NCI-H526 treated with DMSO at 0.1 percent for 48 hours (cell line): ENCODE results near the gene ASAP2.

Source experiments
- DNase-seq: peaks from one replicate; lab custom pipeline; 2025; lab: John Stamatoyannopoulos, UW

The ASAP2 gene

DNA sequence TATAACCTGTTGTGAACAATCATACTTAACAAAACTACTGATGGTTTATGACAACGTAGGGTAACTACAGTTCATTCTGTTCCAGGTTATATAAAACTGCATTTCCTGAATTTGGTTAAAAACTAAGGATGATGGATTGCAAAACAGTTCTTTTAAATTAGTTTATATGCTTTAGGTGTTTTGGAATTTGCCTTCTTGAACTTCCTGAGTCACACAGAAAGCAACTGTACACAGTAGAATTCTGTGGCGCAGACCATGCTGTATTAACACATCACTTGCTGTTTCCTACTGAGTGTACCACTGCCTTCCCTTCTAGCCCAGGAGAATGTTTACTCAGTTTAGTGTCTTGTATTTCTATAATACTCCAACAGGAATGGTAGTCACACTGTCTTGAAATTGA, 197.3 kb downstream of the ASAP2 start:
- no peak for DNase-seq

DNA sequence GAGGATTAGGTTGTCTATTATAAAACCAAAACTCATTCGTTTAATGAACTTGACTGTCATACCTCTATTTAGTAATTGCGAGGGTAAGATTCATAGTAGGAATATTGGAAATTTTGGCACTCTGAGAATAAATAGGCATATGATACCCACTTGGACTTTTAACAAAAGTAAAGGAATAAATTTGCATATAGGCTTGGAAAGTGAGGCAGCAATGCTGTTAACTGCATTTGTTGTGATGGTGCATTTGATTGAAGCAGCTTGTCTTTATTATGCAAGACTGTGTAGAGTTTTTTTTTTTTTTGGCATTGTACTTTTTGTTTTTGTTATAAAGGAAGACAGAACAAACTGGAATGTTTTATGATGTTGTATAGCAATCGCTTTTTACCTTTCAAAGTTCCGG, 197.8 kb downstream of the ASAP2 start:
- no peak for DNase-seq

DNA sequence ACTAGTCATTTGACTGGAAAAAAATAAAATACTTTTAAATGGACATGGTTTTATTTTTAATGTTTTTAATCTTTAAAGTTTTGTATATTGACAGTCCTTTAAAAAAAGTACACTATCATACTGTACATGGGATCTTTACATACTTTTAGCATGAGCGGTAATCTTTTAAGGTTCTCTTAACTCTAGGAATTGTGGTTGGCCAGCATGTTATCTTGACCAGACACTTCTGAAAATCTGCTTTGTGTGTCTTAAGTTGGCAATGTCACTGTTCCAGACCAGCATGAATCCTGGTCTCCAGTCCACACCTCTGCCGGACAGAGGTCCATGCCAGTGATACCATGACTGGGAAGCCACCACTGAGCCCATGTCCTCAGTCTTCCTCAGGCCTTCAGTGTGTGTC, 199.0 kb downstream of the ASAP2 start:
- no peak for DNase-seq

DNA sequence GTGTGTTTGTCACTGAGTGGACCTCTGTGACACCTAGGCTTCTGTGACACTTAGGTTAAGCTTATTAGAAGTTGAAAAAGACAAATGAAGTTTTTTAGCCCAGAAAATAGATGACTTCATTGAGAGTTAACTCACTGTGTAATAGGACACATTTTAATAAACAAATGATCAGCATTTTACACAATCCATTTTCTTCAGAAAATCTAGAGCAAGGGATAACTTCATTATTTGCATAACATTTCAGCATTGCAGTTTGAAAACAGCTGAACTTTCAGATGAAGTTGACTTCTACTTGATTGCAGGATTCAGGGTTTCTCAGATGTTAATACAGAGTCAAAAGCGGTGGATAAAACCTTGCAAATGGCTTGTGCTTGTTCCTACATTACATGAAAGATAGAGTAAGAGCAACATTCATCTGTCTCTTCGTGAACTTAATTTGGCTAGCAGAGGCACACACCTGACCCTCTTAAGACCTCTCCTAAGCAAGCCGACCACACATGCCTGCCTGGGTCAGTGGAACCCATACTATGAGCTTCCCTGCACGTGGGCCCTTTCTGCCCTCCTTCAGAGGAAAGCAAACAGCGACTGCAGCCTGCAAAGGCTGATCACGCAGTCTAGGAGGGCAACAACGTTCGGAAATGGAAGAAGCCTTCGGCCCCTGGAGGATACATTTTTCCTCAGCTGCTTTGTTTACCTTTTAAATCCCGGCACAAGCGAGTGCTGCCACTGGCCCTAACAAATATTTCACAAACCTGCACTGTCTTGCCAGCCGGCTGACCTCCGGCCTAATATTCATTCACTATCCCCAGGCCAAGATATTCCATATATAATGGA, 200.1 kb downstream of the ASAP2 start:
- DNase-seq, result no peak

DNA sequence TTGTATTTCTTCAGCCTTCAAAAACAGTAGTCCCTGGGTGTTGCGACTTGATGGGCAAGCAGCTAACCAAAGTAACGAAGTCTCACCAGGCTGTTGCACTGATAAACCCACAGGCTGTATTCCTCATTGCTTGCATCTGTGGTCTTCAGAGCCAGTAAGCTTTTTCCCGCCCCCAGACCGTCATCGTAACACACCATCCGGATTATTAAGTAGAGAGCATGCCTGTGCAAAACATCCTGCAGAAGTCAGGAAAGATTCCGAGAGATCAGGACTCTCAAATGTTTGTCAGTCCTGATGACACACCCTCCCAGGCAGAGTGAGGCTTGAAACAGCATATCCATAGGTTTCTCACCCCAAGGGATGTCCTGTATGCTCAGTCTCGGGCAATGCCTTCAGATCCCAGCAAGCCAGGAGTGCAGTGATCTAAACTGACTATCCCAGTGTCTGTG, 200.8 kb downstream of the ASAP2 start:
- DNase-seq, result no peak

DNA sequence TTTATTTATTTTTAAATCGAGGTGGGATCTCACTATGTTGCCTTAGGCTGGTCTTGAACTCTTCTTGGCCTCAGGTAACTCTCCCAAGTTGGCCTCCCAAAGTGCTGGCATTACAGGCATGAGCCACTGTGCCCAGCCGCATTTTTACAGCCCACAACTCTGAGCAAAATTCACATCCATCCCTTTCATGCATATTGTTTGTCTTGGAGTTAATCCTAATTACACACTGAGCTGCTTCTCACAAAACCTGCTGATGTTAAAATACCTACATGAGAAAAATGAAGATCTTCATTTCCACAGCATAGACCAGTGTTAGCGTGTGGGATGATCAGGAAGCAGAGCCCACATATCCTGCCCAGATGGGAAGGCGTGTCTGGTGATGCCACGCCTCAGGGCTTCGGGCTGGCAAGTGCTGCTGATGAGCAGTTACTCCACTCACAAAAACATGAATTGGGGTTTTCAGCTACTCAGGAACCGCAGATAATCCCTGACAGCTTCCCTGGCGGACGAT, 202.1 kb downstream of the ASAP2 start:
- no peak for DNase-seq

DNA sequence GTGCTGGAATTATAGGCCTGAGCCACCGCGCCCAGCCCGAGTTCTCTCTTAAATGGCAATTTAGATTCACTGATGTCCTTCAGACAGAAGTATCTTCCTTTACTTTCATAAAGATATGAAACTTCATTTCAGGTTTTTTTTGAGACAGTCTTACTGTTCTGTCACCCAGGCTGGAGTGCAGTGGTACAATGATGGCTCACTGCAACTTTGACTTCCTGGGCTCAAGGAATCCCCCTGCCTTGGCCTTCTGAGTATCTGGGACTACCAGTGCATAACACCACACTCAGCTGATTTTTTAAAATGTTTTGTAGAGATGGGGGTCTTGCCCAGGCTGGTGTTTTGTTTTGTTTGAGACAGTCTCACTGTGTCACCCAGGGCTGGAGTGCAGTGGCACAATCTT, 203.5 kb downstream of the ASAP2 start:
- no peak for DNase-seq

DNA sequence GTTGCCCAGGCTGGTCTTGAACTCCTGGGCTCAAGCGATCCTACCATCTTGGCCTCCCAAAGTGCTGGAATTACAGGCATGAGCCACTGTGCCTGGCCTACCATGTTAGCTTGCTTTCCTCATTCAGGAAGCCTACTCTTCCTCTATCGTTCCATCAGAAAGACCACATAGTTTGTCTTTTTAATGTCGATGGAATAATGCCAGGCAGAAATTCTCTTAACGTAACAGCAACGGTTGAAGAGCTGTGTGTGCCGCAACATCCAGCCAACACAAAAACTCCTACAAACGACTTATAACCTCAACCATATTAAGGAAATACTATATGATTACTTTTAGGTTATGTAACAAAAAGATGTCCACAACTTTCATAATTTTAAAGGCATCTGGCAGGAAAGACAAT, 206.2 kb downstream of the ASAP2 start:
- DNase-seq, result no peak

DNA sequence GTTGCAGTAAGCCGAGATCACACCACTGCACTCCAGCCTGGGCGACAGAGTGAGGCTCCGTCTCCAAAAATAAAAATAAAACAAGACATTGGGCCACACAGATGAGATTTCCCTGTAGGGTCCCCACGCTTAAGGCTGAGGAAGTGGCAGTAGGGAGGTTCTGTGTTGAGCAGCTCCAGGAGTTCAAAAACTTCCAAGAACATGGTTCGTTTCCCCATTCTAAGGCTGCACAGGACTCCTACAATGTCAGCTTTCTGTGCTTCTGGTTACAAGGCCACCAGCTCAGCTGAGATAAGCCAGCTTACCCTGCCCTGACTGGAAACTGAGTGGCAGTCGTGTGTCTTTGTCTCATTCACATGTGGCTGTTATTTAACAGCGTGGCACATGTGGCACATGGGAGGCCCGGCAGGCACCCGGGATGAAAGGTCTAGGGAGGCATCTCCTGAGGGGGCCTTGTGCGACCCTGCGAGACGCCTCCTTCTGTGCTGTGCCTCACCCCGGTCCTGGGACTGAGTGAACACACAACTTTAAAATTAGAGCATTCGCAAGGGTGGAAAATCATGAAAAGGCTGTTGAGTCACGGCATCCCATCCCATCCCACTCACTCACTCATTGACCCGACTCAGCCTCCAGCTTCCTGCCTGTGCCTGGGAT, 209.0 kb downstream of the ASAP2 start:
- no peak for DNase-seq

DNA sequence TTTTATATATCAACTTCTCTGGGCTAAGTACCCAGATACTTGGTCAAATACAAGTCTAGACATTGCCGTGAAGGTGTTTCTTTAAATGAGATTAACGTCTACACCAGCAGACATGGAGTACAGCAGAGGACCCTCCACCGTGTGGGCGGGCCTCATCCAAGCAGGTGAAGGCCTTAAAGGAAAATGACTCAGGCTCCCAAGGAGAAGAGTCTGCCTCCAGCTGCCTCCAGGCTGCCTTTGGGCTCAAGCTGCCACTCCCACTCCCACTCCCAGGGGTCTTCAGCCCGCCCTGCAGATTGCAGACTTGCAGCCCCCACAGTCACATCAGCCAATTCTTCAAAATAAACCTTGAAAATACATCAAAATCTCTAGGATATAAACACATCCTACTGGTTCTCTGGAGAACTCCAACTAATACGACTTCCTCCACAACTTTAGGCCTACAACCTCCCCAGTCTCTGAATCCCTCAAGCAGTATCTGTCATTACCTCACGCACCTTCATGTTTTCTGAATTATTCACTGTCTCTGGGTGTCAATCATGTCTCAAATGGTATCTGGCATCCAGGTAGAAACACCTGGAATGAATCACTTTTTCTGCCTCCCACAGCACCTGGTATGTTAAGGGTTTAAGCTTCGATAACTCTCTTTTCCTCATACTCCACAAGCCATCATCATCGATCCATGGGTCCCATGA, 209.8 kb downstream of the ASAP2 start:
- no peak for DNase-seq

DNA sequence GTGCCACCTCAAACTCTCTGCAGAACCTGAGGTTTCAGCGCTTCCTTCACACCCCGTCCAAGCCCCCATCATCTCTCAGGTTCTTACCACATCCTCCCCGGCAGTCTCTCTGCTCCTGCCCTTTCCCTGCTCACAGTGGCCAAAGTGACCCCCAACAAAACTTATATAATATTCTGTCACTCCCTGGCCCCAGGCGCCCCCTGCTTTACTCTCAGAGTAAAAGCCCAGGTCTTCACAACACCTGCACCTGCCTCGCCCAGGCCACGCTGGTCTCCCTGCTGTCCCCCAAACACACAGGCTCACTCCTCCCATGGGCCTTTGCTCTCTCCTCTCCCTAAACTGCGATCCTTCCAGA, 210.3 kb downstream of the ASAP2 start:
- no peak for DNase-seq

DNA sequence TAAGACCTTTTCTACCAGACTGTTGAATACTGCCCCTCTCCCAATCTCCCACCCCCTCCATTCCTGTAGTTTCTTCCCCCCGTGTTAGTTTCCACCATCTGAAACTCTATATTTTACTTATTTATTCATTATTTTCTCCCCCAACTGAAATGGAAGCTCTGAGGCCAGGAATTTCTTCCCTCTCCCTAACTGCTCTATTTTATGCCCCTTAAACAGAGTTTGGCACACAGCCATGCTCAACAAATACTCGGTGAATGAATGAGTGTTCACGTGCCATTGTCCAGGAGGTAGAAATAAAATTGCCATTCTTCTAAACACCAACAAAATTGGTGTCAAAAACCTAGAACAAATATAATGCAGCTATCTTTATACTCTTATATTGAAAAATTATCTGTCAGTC, 211.1 kb downstream of the ASAP2 start:
- DNase-seq, result no peak

DNA sequence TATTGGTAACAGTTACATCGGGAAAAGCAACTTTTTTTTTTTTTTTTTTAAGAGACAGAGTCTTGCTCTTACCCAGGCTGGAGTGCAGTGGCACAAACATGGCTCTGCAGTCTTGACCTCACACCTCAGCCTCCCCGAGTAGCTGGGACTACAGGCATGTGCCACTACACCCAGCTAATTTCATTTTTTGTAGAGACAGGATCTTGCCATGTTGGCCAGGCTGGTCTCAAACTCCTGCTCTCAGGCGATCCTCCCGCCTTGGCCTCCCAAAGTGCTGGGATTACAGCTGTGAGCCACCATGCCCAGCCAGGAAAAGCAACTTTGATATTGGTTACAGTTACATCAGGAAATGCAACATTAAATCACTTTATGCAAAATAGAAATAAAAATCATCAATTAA, 212.1 kb downstream of the ASAP2 start:
- no peak for DNase-seq

DNA sequence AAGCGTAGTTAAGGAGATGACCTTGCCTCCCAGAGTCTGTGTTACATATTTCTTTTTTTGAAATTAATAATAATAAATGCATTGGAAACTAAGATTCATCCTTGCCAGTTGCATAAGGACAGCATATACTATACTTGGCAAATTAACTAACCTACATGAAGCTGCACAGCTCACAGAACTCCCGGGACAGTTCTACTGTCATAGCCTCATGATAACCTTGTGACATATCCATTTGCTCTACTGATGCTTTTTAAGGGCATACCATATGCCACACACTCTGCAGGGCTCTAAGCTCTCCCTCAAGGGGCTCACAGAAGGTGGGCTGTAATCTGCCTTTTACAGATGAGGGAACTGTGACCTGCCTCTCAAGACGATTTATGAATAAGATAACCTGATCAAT, 212.9 kb downstream of the ASAP2 start:
- no peak for DNase-seq

DNA sequence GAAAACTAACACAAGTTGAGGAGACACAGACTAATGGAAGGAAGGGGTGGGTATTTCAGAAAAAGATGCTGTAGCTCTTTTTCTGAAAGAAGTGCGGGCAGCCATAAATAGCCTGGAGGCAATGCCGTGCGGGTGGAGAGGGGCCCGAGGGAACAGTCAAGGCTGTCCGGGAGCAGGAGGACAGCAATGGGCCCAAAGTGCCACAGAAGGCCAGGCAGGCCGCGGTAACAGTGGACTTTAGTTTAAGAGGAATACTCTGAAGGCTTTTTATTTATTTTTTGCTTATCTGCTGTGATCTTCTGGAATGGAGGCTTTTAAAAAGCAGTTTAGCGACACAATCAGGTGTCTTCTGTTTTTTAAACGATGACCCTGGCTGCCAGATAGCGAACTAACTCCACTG, 213.9 kb downstream of the ASAP2 start:
- no peak for DNase-seq

DNA sequence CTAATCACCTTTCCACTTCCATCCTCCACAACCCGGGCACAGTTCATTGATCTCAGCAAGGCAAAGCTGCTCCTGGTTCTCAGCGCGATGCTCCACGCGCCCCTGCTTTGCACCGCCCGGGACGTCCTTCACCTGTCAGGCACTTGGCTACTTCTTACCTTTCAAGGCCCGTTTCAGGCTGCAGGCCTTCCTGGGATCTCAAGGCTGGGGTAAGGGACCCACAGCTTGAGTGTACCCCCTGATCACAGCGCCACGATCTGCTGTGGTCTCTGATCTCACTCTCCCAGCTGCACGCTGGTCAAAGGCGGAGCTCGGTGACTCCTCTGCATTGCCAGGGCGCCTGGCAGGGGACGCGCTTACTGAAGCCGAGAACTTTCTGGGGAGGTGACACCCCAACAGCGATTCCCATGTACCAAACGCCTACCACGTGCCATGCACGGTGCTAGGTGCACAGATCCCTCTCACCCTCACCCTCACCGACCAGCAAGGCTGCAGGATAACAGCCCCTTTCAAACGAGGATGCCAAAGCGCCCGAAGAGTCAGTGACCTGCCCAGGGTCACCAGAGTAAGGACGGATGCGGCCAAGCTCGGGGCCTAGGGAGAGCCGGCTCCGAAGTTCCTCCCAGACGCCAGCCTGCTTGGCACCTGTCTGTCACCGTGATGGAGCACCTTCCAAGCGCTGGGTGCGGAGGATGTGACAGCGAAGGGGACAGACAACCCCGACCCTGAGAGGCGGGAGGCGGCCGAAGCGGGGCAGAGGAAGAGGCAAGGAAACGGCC, 215.9 kb downstream of the ASAP2 start:
- peak; percentile 35 for DNase-seq

DNA sequence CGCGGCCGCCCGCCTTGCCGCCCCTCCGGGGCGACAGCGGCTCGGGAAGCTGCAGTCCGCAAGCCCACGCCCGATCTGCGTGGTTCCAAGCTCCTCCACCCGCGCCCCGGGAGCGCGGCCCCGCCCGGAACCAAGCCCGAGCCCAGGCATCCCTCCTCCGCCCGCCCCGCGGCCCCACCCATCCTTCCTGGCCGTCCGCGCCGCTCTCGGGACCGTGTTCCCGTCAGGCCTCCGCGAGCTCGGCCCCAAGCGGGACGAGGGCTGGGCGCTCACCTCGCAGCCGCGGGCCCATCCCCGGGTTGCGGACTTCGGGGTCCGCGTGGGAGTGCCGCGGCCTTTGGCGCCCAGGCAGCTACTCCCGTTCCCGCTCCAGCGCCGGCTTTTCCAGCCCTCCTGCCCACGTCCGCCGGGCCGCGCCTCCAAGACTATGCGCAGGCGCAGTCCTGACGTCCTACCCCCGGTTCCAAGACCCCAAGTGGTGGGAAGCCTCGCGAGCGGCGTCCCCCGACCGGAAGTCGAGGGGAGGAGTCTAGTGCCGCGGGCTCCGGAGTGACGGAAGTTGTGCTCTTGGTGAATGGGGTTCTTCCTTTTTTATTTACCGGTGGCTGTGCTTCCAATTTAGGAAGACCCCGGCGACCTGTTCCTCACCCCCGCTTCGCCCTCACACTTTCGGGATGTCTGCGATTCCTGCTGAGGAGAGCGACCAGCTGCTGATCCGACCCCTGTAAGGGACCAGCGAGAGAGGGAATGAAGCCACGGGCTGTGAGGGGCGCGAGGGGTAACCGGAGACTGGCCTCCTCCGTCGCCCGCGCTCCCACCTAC, 216.7 kb downstream of the ASAP2 start, which contains the start of the genes CPSF3 and ITGB1BP1:
Gene CPSF3, plus strand, starts transcription at position 555 of the 822 bp plus-strand sequence. Its CDS starts 120 bp downstream, at position 675.
Gene ITGB1BP1, minus strand, starts transcription at position 429 of the 822 bp plus-strand sequence. CDS start 4,831 bp downstream, outside the sequence.
- DNase-seq, result peak; percentile 96

DNA sequence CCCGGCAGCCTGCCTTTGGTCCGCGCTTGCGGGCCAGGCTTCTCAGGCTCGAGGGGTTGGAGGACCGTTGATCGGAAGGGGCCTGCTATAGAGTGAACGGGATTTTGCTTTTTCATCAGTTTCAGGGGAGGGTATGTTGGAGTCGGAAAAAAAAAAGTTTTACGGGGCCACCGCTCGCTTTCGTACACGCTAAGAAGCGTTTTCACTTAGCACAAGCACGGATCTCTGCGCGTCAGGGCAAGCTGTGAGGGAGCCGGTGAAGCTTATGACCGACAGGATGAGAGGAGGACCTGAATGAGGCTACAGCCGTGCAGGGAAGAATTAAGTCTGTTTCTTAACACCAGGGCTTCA, 217.3 kb downstream of the ASAP2 start:
- DNase-seq, result peak; percentile 18

DNA sequence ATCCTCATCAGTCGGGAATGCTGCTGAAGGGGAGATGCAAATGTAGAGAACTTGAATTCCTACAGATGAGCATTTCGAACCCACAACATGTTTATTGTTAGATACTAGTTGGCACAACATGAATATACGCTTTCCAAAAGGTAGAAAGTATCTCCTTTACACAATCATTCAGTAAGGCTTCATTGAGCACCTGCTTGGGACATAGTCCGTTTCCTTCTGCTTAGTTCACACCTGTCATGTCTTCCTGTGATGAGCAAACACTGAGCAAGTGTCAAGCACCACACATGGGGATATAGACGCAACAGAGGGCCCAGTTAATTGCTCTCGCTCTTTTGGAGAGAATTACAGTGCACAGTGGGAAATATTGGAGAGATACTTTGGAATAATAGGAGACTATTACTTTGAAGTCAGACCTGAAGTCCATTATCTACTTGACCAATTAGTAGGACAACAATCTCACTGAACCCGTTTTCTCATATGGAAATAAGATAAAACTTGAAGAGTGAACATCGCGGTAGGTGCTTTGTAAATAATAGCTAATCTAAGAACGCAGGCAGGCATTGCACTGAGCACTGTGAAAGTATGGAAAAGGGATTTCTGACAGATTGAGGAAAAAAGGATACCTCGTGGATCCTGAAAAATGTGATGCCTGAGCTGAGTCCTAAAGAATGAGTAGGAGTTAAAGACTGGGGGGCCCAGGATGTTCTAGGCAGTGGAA, 218.0 kb downstream of the ASAP2 start:
- DNase-seq, result no peak

DNA sequence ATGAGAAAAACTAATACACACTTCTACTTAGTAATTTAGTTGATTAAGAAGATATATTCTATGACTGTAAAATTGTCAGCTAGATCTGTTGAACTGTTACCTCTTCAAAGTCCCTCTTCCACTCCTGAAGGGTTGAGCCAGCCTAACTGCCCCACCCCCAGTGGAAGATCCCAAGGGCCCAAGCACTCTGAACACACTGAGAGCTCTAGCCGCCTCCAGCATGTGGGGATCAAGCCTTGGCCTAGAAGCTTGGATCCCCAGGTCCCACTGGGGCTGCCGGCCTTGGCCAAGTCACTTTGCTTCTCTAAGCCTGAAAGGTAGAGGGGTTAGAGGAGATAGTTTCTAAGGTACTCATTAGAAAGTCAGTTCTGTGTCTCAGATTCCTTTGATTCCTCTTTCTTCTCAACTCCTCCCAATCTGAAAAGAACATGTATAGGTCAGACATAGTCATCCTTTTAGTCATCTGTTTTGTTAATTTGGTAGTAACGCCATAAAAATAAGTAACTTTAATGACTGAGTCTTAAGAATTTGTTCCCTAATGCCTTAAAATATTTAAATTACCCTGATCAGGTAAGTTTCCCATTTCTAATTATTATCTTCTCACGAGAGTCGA, 222.5 kb downstream of the ASAP2 start:
- no peak for DNase-seq
